WI38 (cell line): ENCODE data around the gene MAP3K5.

Experiments
- H3K4me3 ChIP-seq: 2 replicates; pipeline ENCODE4 v1.5.1; 2011; ENCODE audit warnings: low read depth, mild to moderate bottlenecking, control low read depth, low read length
- CTCF ChIP-seq: IDR thresholded peaks from 2 replicates; pipeline ENCODE4 v1.5.1; 2012; ENCODE audit warnings: low read depth, mild to moderate bottlenecking, control low read depth, low read length

The MAP3K5 gene

GRCh38 chr6:136607932-136608772 lies 184.1 kb downstream of the MAP3K5 start:
- peak; percentile 89 for TF ChIP-seq CTCF

GRCh38 chr6:136607204-136607931 lies 184.9 kb downstream of the MAP3K5 start:
- TF ChIP-seq CTCF = no peak
- no peak overlapping the region for H3K4me3 ChIP-seq

More at GRCh38 chr6:136607932-136608772, 184.1 kb downstream of the MAP3K5 start:
- no peak overlapping the region for H3K4me3 ChIP-seq

GRCh38 chr6:136604928-136605510 lies 187.3 kb downstream of the MAP3K5 start:
- TF ChIP-seq CTCF = no peak
- no peak overlapping the region for H3K4me3 ChIP-seq

- H3K4me3 ChIP-seq = no peak overlapping the region
- no peak for TF ChIP-seq CTCF
These were observed 187.9 kb downstream of the MAP3K5 start for GRCh38 chr6:136604328-136604825.

GRCh38 chr6:136600818-136601217 lies 191.5 kb downstream of the MAP3K5 start:
- TF ChIP-seq CTCF = no peak
- H3K4me3 ChIP-seq = no peak overlapping the region

GRCh38 chr6:136599329-136600011 lies 192.8 kb downstream of the MAP3K5 start:
- no peak for TF ChIP-seq CTCF
- no peak overlapping the region for H3K4me3 ChIP-seq
